Measurements from ENCODE around the gene ZNF699. TPM values are rescaled to one million over a fixed set of nuclear protein-coding genes. Genes with fewer than 3 reads are reported as not detected.

The ZNF699 gene
- 3.9 and 12.4 TPM in 2 replicates for total RNA-seq (2014; rRNA removed; shearing (Covaris generic))
- polyA plus RNA-seq (2016; fragmentation: Nextera tagmentation; extraction: Ambion mirVana): 3.2 and 3.7 TPM in 2 replicates

DNA sequence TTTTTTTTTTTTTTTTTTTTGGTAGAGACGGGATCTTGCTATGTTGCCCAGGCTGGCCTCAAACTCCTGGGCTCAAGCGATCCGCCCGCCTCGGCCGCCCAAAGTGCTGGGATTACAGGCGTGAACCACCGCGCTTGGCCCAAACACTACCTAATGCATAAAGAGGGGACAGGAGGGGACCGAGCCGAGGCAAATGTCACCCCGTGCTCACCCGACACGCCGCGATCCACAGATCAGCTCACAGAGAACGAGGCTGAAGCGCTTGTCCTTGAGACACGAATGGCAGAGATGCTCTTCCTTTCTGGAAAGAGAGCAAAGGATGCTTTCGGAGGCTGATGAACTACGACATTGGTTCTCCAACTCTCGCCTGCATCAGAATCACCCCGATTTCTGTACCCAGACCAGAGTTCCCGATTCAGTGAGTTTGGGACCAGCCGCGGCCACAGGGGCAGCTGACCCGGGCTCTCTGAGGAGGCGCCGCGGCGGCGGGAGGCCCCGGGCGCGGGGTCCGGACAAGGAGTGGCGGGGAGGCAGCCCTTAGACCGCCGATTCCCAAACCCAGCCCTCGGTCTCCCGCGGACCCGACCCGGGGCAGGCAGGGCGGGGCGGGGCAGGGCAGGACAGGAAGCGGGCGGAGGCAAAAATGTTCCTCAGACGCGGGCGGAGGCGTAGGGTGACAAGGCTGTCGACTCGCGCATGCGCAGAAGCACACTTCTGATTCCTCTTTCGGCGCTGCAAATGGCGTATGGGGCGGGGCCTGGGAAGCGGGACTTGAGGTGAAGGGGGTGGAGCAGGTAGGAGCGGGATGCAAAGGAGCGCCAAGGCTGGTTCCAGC lies at the start of gene ZNF699:
TSS of gene ZNF699 (minus strand) at position 700 of the 835 bp plus-strand sequence. CDS start 4,719 bp downstream, outside the sequence.
- WGBS, 2 experiments (ENCODE audit: low coverage in 1 of 2, low lambda C conversion rate in 2 of 2, missing lambda C conversion rate in 2 of 2): 1% methylated on average over 48 to 63 of the region's 63 CpGs
- no peaks in the 10 kb centered on the region for H4K20me1 ChIP-seq (ENCODE audit: insufficient read depth)

DNA sequence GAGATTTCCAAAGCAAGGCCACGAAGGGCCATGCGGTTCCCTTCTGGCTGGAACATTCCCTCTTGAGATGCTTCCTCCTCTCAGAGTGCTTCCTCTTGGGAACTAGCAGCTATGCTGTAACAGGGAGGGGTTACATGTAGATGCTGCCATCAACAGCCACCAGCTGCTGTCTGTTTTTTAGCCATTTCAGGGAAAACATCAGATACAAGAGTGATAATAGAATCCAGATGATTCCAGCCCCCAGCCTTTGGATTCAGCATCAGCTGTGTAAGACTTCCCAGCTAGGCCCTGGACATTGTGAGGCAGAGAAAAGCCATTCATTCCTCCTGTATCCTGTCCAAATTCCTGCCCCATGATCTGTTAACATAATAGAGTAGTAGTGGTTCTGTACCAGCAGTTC lies 45.0 kb upstream of the ZNF699 start:
- Histone ChIP-seq H3K79me2 (ENCODE audit: insufficient read depth) (no peaks in the 10 kb centered on the region), H4K20me1 (ENCODE audit: insufficient read depth) (no peaks in the 10 kb centered on the region), H3K4me2 (ENCODE audit: unreplicated experiment) (no peak overlapping the region), H2AFZ (no peak overlapping the region), H3K9me3 (ENCODE audit: low read depth) (peaks cover 1% of the 10 kb centered on the region), H3K9ac (no peak overlapping the region), H3K4me1 (ENCODE audit: insufficient read depth) (no peaks in the 10 kb centered on the region), H3K4me3 (no peak overlapping the region), H3K36me3 (ENCODE audit: low read depth) (peaks cover 5% of the 10 kb centered on the region; the same call in 1 of the 2 replicates), H3K27ac (no peak overlapping the region), H3F3A (ENCODE audit: insufficient read depth) (no peaks in the 10 kb centered on the region), H3K27me3 (replicated peaks; ENCODE audit: insufficient read depth) (no peaks in the 10 kb centered on the region), H3K9me2 (ENCODE audit: insufficient read depth) (no peaks in the 10 kb centered on the region)
- 92 to 97% methylated on average over 2 of the region's 2 CpGs for WGBS, 2 experiments (ENCODE audit: low coverage in 1 of 2, low lambda C conversion rate in 2 of 2, missing lambda C conversion rate in 2 of 2)
- TF ChIP-seq EZH2 (IDR thresholded peaks at IDR 0.05; ENCODE audit: insufficient read depth, poor library complexity, severe bottlenecking): no peak
- TF ChIP-seq EZH2phosphoT487 (IDR thresholded peaks at IDR 0.05; ENCODE audit: insufficient read depth, low read depth): no peak
- no peak for DNase-seq
- in situ Hi-C loops (cut with MboI): no loop called here

More for the DNA sequence above, at the start of gene ZNF699:
- Histone ChIP-seq H3K4me2 (ENCODE audit: unreplicated experiment) (peak within 1 kb of the TSS; percentile 84), H3K36me3 (ENCODE audit: low read depth) (peaks cover 8% of the 10 kb centered on the region), H3K9me3 (ENCODE audit: low read depth) (no peaks in the 10 kb centered on the region), H3K79me2 (ENCODE audit: insufficient read depth) (peaks cover 38% of the 10 kb centered on the region), H3K4me3 (peak within 1 kb of the TSS; percentile 90), H3K27ac (peak within 1 kb of the TSS; percentile 93), H3K27me3 (replicated peaks; ENCODE audit: insufficient read depth) (no peaks in the 10 kb centered on the region), H2AFZ (peak within 1 kb of the TSS; percentile 85), H3F3A (ENCODE audit: insufficient read depth) (peaks cover 20% of the 10 kb centered on the region), H3K9ac (peak within 1 kb of the TSS; percentile 94), H3K9me2 (ENCODE audit: insufficient read depth) (no peaks in the 10 kb centered on the region), H3K4me1 (ENCODE audit: insufficient read depth) (peaks cover 20% of the 10 kb centered on the region)
- in situ Hi-C loops (cut with MboI): loop anchor here (25.0 kb wide), 1 partner anchor 478 kb away; no protein-coding TSS in a partner anchor
- peak; percentile 100 for DNase-seq
- TF ChIP-seq EZH2 (IDR thresholded peaks at IDR 0.05; ENCODE audit: insufficient read depth, poor library complexity, severe bottlenecking) (no peak), EZH2phosphoT487 (IDR thresholded peaks at IDR 0.05; ENCODE audit: insufficient read depth, low read depth) (no peak)

DNA sequence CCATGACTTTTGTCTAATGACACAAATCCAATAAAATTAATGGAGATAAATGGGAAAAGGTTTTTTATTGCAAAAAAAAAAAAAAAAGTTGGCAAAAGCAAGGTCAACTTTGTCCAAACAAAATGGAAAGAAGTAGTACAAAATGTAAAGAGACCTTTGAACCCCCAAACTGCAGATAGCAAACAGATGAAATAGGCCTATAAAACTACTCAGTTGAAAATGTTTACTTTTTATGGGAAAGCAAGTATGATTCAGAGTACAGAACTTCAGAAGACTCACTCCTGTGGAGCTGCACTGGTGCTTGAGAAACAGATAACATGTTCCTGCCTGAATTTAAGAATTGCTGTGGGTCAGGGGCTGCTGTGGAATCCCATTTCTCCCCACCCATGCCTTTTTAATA lies 43.4 kb upstream of the ZNF699 start:
- TF ChIP-seq EZH2 (IDR thresholded peaks at IDR 0.05; ENCODE audit: insufficient read depth, poor library complexity, severe bottlenecking) (no peak), EZH2phosphoT487 (IDR thresholded peaks at IDR 0.05; ENCODE audit: insufficient read depth, low read depth) (no peak)
- no peak for DNase-seq
- no peaks in the 10 kb centered on the region for H3F3A ChIP-seq (ENCODE audit: insufficient read depth)
- in situ Hi-C loops (cut with MboI): no loop called here
- no peak overlapping the region for H2AFZ ChIP-seq
- H3K27ac ChIP-seq: no peak overlapping the region
- H3K9me2 ChIP-seq (ENCODE audit: insufficient read depth): no peaks in the 10 kb centered on the region
- H3K4me1 ChIP-seq (ENCODE audit: insufficient read depth): no peaks in the 10 kb centered on the region
- 0 out of 2 replicates have a peak, but pooled peaks cover 3% of the 10 kb centered on the region for H3K36me3 ChIP-seq (ENCODE audit: low read depth)
- no peaks in the 10 kb centered on the region for H4K20me1 ChIP-seq (ENCODE audit: insufficient read depth)
- H3K4me2 ChIP-seq (ENCODE audit: unreplicated experiment): no peak overlapping the region
- no peaks in the 10 kb centered on the region for H3K27me3 ChIP-seq (replicated peaks; ENCODE audit: insufficient read depth)
- peaks cover 7% of the 10 kb centered on the region for H3K9me3 ChIP-seq (ENCODE audit: low read depth)
- no peaks in the 10 kb centered on the region for H3K79me2 ChIP-seq (ENCODE audit: insufficient read depth)
- H3K9ac ChIP-seq: no peak overlapping the region
- H3K4me3 ChIP-seq: no peak overlapping the region

DNA sequence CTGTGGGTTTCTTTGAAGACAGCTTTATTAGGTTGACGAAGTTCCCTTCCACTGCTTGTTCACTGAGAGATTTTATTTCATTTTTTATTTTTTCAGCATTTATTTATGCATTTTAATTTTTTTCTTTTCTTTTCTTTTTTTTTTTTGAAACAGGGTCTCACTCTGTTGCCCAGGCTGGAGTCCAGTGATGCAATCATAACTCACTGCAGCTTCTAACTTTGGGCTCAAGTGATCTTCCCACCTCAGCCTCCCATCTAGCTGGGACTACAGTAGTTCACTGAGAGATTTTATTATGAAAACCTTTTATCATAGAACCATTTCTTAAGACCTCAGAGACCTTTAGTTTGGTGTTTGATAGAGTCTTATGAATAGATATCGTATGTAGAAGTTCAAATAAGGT lies 42.9 kb upstream of the ZNF699 start:
- Histone ChIP-seq H3K4me3 (no peak overlapping the region), H4K20me1 (ENCODE audit: insufficient read depth) (no peaks in the 10 kb centered on the region), H3F3A (ENCODE audit: insufficient read depth) (no peaks in the 10 kb centered on the region), H3K36me3 (ENCODE audit: low read depth) (no peaks in the 10 kb centered on the region), H3K27ac (no peak overlapping the region), H3K27me3 (replicated peaks; ENCODE audit: insufficient read depth) (no peaks in the 10 kb centered on the region), H3K4me2 (ENCODE audit: unreplicated experiment) (no peak overlapping the region), H3K9me3 (ENCODE audit: low read depth) (peaks cover 10% of the 10 kb centered on the region), H3K4me1 (ENCODE audit: insufficient read depth) (no peaks in the 10 kb centered on the region), H3K79me2 (ENCODE audit: insufficient read depth) (no peaks in the 10 kb centered on the region), H2AFZ (no peak overlapping the region), H3K9me2 (ENCODE audit: insufficient read depth) (no peaks in the 10 kb centered on the region), H3K9ac (no peak overlapping the region)
- in situ Hi-C loops (cut with MboI): no loop called here
- DNase-seq: no peak
- WGBS, 2 experiments (ENCODE audit: low coverage in 1 of 2, low lambda C conversion rate in 2 of 2, missing lambda C conversion rate in 2 of 2): 93 to 95% methylated on average over 2 of the region's 2 CpGs
- TF ChIP-seq EZH2phosphoT487 (IDR thresholded peaks at IDR 0.05; ENCODE audit: insufficient read depth, low read depth) (no peak), EZH2 (IDR thresholded peaks at IDR 0.05; ENCODE audit: insufficient read depth, poor library complexity, severe bottlenecking) (no peak)

Data from GM23248 (cell line).